Right lobe of liver (tissue), 6 donors: ENCODE results near the gene OPA3. TPM values are rescaled to one million over a fixed set of nuclear protein-coding genes. Genes with fewer than 3 reads are reported as not detected.

Source experiments
- ATAC-seq, 4 donors: fragments of 200-7000 bp; cut with Tn5 transposase; one replicate each; pipeline ENCODE4 v1.9.1; 2020; ENCODE audit warnings: mild to moderate bottlenecking in 4 of 4, moderate library complexity in 4 of 4
- DNase-seq, 3 donors: peaks; one replicate each; pipeline ENCODE4 v3.0.0-alpha.2; 2020
- H3K27ac ChIP-seq, 3 donors: fragments of 200-600 bp; one replicate each; pipeline ENCODE4 v1.8.0; 2022
- H3K27me3 ChIP-seq, 2 donors: fragments of 200-600 bp; one replicate each; pipeline ENCODE4 v1.8.0; 2022
- H3K36me3 ChIP-seq, 4 donors: fragments of 200-600 bp; sonication (generic) in 1 of 4; one replicate each; pipeline versions ENCODE4 v1.5.1 to v1.8.0; 2017 to 2022; ENCODE audit warnings: control low read depth in 1 of 4
- H3K4me1 ChIP-seq, 4 donors: fragments of 200-600 bp; sonication (generic) in 1 of 4; one replicate each; pipeline versions ENCODE4 v1.5.1 to v1.8.0; 2017 to 2022; ENCODE audit warnings: control low read depth in 1 of 4
- H3K4me3 ChIP-seq, 3 donors: fragments of 200-600 bp; one replicate each; pipeline ENCODE4 v1.8.0; 2022
- H3K9me3 ChIP-seq, 4 donors: fragments of 200-600 bp; sonication (generic) in 1 of 4; one replicate each; pipeline versions ENCODE4 v1.5.1 to v1.8.0; 2017 to 2022; ENCODE audit warnings: control low read depth in 1 of 4
- CTCF ChIP-seq, 4 donors: fragments of 200-600 bp in 3 of 4; fragments of 450-650 bp in 1 of 4; IDR thresholded peaks; one replicate each; pipeline versions ENCODE4 v1.5.1 to v1.8.0; 2016 to 2022; ENCODE audit warnings: antibody characterized with exemption in 4 of 4, mild to moderate bottlenecking in 2 of 4
- POLR2A ChIP-seq: fragments of 450-650 bp; IDR thresholded peaks from one replicate; pipeline ENCODE4 v1.6.1; 2017; ENCODE audit warnings: antibody characterized with exemption, mild to moderate bottlenecking
- WGBS: methylation state at CpG from one replicate; pipeline ENCODE4 v1.1.6; 2018; ENCODE audit warnings: low coverage, low lambda C conversion rate; ENCODE audit not compliant: insufficient coverage; ENCODE audit errors: missing lambda C conversion rate; 5-methylcytosine and 5-hydroxymethylcytosine counted together
- intact Hi-C, 2 donors: fragments of 100-400 bp; cut with DNase I; formaldehyde crosslinking; loops; one replicate each; pipeline versions ENCODE4 v1.11.2 to v1.14.1; 2022
- total RNA-seq, 6 experiments: library from RNA; depleted of rRNA in 2 of 6; stranded (reverse); fragments of >200 nt in 2 of 6; fragmentation: NEBNext Ultra II Directional in 3 of 6; extraction: Animal tissue kit (Norgen Biotek cat#: 25700) in 3 of 6; gene quantifications; one replicate each; pipeline versions ENCODE4 v1.1.0 to v1.2.4, GENCODE V29; 2016 to 2023
- donor health status: DM: no; HTN: yes; CAD: no.
- donor health status: DM: no; HTN: no; CAD: no.
- donor health status: DM: no; HTN: no; CAD: no.
- donor health status: DM: no; HTN: yes; CAD: no.
- donor health status: DM: no; HTN: yes; CAD: no.

Gene OPA3
- total RNA-seq, 6 experiments from 2014 or later, result 6.7 to 18.1 (median 8.1) TPM

- ATAC-seq (no peak), DNase-seq (no peak)
- no peak for TF ChIP-seq CTCF (IDR thresholded peaks at IDR 0.05)
- no peak for TF ChIP-seq POLR2A
- intact Hi-C loops, result no loop called here
- no peaks in the 10 kb centered on the region for H3K36me3 ChIP-seq
- H3K27ac ChIP-seq, result no peak overlapping the region
- peaks cover 0 to 8% (median 3%) of the 10 kb centered on the region in 4 donors for H3K4me1 ChIP-seq
- H3K9me3 ChIP-seq, result no peaks in the 10 kb centered on the region
- no peaks in the 10 kb centered on the region for H3K27me3 ChIP-seq
- no peak overlapping the region for H3K4me3 ChIP-seq
- 87% methylated on average over 4 of the region's 5 CpGs for WGBS
Measured at GRCh38 chr19:45564131-45564780, 20.3 kb downstream of the OPA3 start.

- no peaks in the 10 kb centered on the region for H3K9me3 ChIP-seq
- TF ChIP-seq POLR2A (no peak), CTCF (IDR thresholded peaks at IDR 0.05) (no peak)
- no peaks in the 10 kb centered on the region for H3K36me3 ChIP-seq
- H3K27ac ChIP-seq, result no peak overlapping the region
- 84% methylated on average over 9 of the region's 11 CpGs for WGBS
- intact Hi-C loops, result no loop called here
- no peak overlapping the region for H3K4me3 ChIP-seq
- no peaks in the 10 kb centered on the region for H3K4me1 ChIP-seq
- DNase-seq (no peak), ATAC-seq (no peak)
- no peaks in the 10 kb centered on the region for H3K27me3 ChIP-seq
Measured at GRCh38 chr19:45560686-45561085, 23.9 kb downstream of the OPA3 start.

GRCh38 chr19:45560038-45560437, 24.6 kb downstream of the OPA3 start:
- TF ChIP-seq CTCF (IDR thresholded peaks at IDR 0.05) (no peak), POLR2A (no peak)

GRCh38 chr19:45558399-45558878, 26.2 kb downstream of the OPA3 start:
- TF ChIP-seq CTCF (IDR thresholded peaks at IDR 0.05) (peak; percentile 24 to 51 (median 44)), POLR2A (no peak)

More at GRCh38 chr19:45560038-45560437, 24.6 kb downstream of the OPA3 start:
- Histone ChIP-seq H3K27me3 (no peaks in the 10 kb centered on the region), H3K36me3 (no peaks in the 10 kb centered on the region), H3K27ac (no peak overlapping the region), H3K9me3 (no peaks in the 10 kb centered on the region), H3K4me1 (no peaks in the 10 kb centered on the region), H3K4me3 (no peak overlapping the region)
- no peak for DNase-seq
- 77% methylated on average over 5 of the region's 5 CpGs for WGBS
- no peak for ATAC-seq
- intact Hi-C loops, result no loop called here

More at GRCh38 chr19:45558399-45558878, 26.2 kb downstream of the OPA3 start:
- peaks cover 0 to 2% (median 0%) of the 10 kb centered on the region in 4 donors for H3K36me3 ChIP-seq
- H3K4me3 ChIP-seq, result no peak overlapping the region
- 64% methylated on average over 10 of the region's 10 CpGs for WGBS
- H3K9me3 ChIP-seq, result no peaks in the 10 kb centered on the region
- intact Hi-C loops, result no loop called here
- H3K27ac ChIP-seq, result no peak overlapping the region
- peak; percentile 60 to 75 (median 70) for ATAC-seq
- DNase-seq, result no peak
- H3K4me1 ChIP-seq, result no peaks in the 10 kb centered on the region
- H3K27me3 ChIP-seq, result no peaks in the 10 kb centered on the region
